SU-DHL-6 (cell line): ENCODE measurements around the gene VPS41.

Source experiments
- H2AFZ ChIP-seq: fragments of 200-600 bp; sonication (generic); 2 replicates; pipeline ENCODE4 v1.6.1; 2014; ENCODE audit warnings: low read depth, mild to moderate bottlenecking, moderate library complexity, mixed read lengths, antibody characterized with exemption, low read length; ENCODE audit not compliant: severe bottlenecking
- H3F3A ChIP-seq: fragments of 200-600 bp; shearing (Covaris generic); 2 replicates; pipeline ENCODE4 v1.6.0; 2016; ENCODE audit warnings: antibody characterized with exemption, mild to moderate bottlenecking; ENCODE audit not compliant: insufficient read depth
- H3K27ac ChIP-seq: fragments of 200-600 bp; sonication (generic); 2 replicates; pipeline ENCODE4 v1.5.1; 2016; ENCODE audit warnings: low read depth, mild to moderate bottlenecking, low read length, moderate library complexity, mixed read lengths
- H3K27me3 ChIP-seq: fragments of 200-600 bp; sonication (generic), shearing (Covaris generic); 2 replicates; pipeline ENCODE4 v1.6.0; 2014; ENCODE audit warnings: mild to moderate bottlenecking, low read length
- H3K36me3 ChIP-seq: fragments of 200-600 bp; sonication (generic); 2 replicates; pipeline ENCODE4 v1.6.1; 2014; ENCODE audit warnings: mild to moderate bottlenecking, low read length, mixed read lengths
- H3K4me2 ChIP-seq: fragments of 300-600, 200-600 bp; shearing (Covaris generic), sonication (generic); 2 replicates; pipeline ENCODE4 v1.6.0; 2014; ENCODE audit warnings: low read length, low read depth, mild to moderate bottlenecking; ENCODE audit not compliant: poor library complexity, severe bottlenecking
- H3K4me3 ChIP-seq: fragments of 200-600 bp; sonication (generic); 2 replicates; pipeline ENCODE4 v1.5.1; 2014; ENCODE audit warnings: antibody characterized with exemption, low read length, mild to moderate bottlenecking, mixed read lengths; ENCODE audit not compliant: insufficient read depth, poor library complexity, severe bottlenecking
- H3K79me2 ChIP-seq: fragments of 200-600 bp; sonication (generic); 2 replicates; pipeline ENCODE4 v1.6.1; 2014; ENCODE audit warnings: mild to moderate bottlenecking, low read length, moderate library complexity; ENCODE audit not compliant: insufficient read depth
- H3K9ac ChIP-seq: fragments of 200-600 bp; sonication (generic); 2 replicates; pipeline ENCODE4 v1.7.0; 2014; ENCODE audit warnings: mild to moderate bottlenecking, low read length
- H3K9me2 ChIP-seq: fragments of 200-600 bp; sonication (generic); replicated peaks from 2 replicates; pipeline ENCODE4 v1.6.1; 2014; ENCODE audit warnings: low read length; ENCODE audit not compliant: insufficient read depth
- H3K9me3 ChIP-seq: fragments of 200-600 bp; sonication (generic); 2 replicates; pipeline ENCODE4 v1.6.1; 2014; ENCODE audit warnings: low read length, mixed read lengths; ENCODE audit not compliant: insufficient read depth
- H4K20me1 ChIP-seq: fragments of 200-600 bp; sonication (generic); 2 replicates; pipeline ENCODE4 v1.6.1; 2014; ENCODE audit warnings: low read depth, mild to moderate bottlenecking, antibody characterized with exemption, low read length, moderate library complexity, mixed read lengths
- EZH2phosphoT487 ChIP-seq: fragments of 200-600 bp; sonication (generic), shearing (Covaris generic); conservative IDR thresholded peaks from 2 replicates; pipeline ENCODE4 v1.6.1; 2018; ENCODE audit warnings: mild to moderate bottlenecking, antibody characterized with exemption, low read length, moderate library complexity, mixed read lengths
- TF ChIP-seq, protein P1 (sequence below): fragments of 200-600 bp; sonication (generic); IDR thresholded peaks from one replicate; pipeline ENCODE4 v1.5.1; 2017; ENCODE audit warnings: antibody characterized with exemption, mild to moderate bottlenecking, low read length, moderate library complexity; ENCODE audit not compliant: insufficient read depth, poor library complexity, severe bottlenecking

The VPS41 gene

DNA sequence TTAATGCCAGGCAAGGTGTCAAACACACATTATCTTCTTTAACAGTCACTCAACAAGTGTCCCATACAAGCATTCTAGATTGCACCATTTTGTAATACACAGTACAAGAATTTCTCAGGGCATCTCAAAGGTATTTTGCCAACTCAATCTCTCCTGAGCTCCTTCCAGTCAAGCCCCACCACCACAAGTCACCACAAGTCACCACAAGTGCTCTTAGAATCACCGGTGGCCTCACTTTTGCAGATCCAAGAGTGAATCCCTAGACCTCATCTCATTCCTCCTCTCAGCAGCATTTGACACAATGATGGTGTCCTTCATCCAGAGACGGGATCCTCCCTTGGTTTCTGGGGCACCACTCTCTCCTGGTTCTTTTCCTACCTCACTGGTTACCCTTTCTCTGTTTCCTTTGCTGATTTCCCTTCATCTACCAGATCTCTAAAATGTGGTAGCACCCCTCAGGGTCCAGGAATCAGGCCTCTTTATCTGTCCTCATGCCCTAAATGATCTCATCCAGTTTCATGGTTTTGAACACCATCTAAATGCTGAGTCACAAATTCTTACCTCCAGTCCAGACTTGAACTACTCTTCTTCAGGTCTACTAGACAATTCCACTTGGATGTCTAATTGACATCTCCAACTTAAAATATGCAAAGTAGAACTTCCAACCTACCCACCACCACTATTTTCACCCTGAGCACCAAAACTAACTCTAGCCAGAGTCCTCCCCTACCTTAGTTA lies 26.9 kb downstream of the VPS41 start:
- Histone ChIP-seq H3K9me3 (no peaks in the 10 kb centered on the region), H3F3A (no peaks in the 10 kb centered on the region), H3K79me2 (no peaks in the 10 kb centered on the region), H3K4me2 (no peak overlapping the region), H3K9me2 (no peaks in the 10 kb centered on the region), H3K36me3 (no peaks in the 10 kb centered on the region), H3K27me3 (no peaks in the 10 kb centered on the region), H4K20me1 (peaks cover 16% of the 10 kb centered on the region; the same call in 1 of the 2 replicates), H3K9ac (no peak overlapping the region), H3K4me3 (no peak overlapping the region), H3K27ac (no peak overlapping the region), H2AFZ (no peak overlapping the region)
- TF ChIP-seq, protein P1, sequence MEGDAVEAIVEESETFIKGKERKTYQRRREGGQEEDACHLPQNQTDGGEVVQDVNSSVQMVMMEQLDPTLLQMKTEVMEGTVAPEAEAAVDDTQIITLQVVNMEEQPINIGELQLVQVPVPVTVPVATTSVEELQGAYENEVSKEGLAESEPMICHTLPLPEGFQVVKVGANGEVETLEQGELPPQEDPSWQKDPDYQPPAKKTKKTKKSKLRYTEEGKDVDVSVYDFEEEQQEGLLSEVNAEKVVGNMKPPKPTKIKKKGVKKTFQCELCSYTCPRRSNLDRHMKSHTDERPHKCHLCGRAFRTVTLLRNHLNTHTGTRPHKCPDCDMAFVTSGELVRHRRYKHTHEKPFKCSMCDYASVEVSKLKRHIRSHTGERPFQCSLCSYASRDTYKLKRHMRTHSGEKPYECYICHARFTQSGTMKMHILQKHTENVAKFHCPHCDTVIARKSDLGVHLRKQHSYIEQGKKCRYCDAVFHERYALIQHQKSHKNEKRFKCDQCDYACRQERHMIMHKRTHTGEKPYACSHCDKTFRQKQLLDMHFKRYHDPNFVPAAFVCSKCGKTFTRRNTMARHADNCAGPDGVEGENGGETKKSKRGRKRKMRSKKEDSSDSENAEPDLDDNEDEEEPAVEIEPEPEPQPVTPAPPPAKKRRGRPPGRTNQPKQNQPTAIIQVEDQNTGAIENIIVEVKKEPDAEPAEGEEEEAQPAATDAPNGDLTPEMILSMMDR: no peak
- TF ChIP-seq EZH2phosphoT487: no peak

DNA sequence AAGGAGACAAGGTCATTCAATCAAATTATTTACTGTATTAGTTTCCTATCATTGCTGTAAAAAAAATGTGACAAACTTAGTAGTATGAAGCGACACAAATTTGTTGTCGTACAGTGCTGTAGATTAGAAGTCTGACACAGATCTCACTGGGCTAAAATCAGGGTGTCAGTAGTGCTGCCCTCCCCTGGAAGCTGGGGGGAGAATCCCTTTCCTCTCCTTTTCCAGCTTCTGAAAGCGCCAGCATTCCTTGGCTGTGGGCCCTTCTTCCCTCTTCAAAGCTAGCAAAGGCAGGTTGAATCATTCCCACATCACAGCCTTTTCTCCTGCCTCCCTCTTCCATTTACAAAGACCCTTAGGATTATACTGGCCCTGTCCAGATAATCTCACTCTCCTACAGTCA lies 28.0 kb downstream of the VPS41 start:
- H3K9me3 ChIP-seq: no peaks in the 10 kb centered on the region
- no peak overlapping the region for H3K4me2 ChIP-seq
- no peaks in the 10 kb centered on the region for H3F3A ChIP-seq
- no peak for TF ChIP-seq EZH2phosphoT487
- TF ChIP-seq, protein P1: no peak
- H3K9me2 ChIP-seq: no peaks in the 10 kb centered on the region
- no peaks in the 10 kb centered on the region for H3K79me2 ChIP-seq
- no peak overlapping the region for H3K4me3 ChIP-seq
- H2AFZ ChIP-seq: no peak overlapping the region
- no peak overlapping the region for H3K9ac ChIP-seq
- peaks cover 23% of the 10 kb centered on the region; the same call in 1 of the 2 replicates for H4K20me1 ChIP-seq
- H3K27me3 ChIP-seq: no peaks in the 10 kb centered on the region
- no peak overlapping the region for H3K27ac ChIP-seq
- H3K36me3 ChIP-seq: no peaks in the 10 kb centered on the region

DNA sequence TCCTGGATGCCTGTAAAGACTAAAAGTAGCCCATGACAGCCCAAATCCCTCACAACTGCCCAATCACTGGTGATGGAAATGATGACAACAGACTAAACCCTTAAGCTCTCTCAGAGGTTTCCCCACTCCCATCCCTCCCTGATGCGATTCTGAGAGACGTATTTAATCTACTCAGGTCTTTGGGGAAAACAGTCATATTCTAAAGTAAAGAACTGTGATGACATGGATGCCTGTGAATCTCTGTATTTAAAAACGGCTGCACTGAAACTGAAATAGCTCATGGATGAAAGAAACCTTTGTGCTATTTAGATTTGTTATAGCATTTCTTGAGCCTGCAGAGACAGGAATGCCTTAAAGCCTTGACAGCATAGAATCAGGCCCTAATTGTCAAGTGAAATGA lies 28.5 kb downstream of the VPS41 start:
- Histone ChIP-seq H3K9me2 (no peaks in the 10 kb centered on the region), H3K79me2 (no peaks in the 10 kb centered on the region), H3F3A (no peaks in the 10 kb centered on the region), H2AFZ (no peak overlapping the region), H3K27ac (no peak overlapping the region), H3K9ac (no peak overlapping the region), H3K36me3 (no peaks in the 10 kb centered on the region), H3K4me2 (no peak overlapping the region), H3K4me3 (no peak overlapping the region), H3K27me3 (no peaks in the 10 kb centered on the region), H4K20me1 (peaks cover 23% of the 10 kb centered on the region; the same call in 1 of the 2 replicates), H3K9me3 (no peaks in the 10 kb centered on the region)
- TF ChIP-seq EZH2phosphoT487: no peak
- TF ChIP-seq, protein P1: no peak
